ENCODE measurements around the gene EP400. TPM values are rescaled to one million over a fixed set of nuclear protein-coding genes. Genes with fewer than 3 reads are reported as not detected.
"Not testable (repeated sequence)": the region's sequence is repeated elsewhere in the genome, so short reads cannot be mapped to it uniquely, and the experiment has no call there.

EP400 gene
- total RNA-seq, 1 experiment from 2014 or later: 61.7 TPM

DNA sequence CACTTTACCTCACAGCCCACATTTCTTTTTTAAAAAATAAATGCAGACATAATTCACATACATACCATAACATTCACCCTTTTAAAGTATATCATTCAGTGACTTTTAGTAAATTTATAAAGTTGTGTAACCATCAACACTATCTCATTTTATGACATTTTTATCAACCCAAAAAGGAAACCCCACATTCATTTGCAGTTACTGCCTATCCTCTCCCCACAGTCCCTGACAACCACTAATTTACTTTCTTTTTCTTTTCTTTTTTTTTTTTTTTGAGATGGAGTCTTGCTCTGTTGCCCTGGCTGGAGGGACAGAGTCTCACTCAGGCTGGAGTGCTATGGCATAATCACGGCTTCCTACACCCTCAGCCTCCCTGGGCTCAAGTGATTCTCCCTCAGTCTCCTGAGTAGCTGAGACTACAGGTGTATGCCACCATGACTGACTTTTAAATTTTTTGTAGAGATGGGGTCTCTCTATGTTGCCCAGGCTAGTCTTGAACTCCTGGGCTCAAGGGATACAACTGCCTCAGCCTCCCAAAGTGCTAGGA is 1.5 kb upstream of the EP400 start:
- no peak overlapping the region for H2BK20ac ChIP-seq (ENCODE audit: low read depth, low read length, poor library complexity, severe bottlenecking)
- H3K56ac ChIP-seq (ENCODE audit: insufficient read length, low read depth, low read length): no peak overlapping the region
- no peak overlapping the region for H2AFZ ChIP-seq (ENCODE audit: low read length)
- no CpG with 5 or more reads among the region's 1 CpG for WGBS (ENCODE audit: extremely low coverage, insufficient read length, low lambda C conversion rate)
- H3K27ac Mint-ChIP-seq: no peak overlapping the region; a peak in 1 of 7 replicates
- no peak overlapping the region for H3K4me3 Mint-ChIP-seq
- no peaks in the 10 kb centered on the region for H4K20me1 ChIP-seq (ENCODE audit: control insufficient read depth, insufficient read depth, insufficient read length)
- DNase-seq: peak; percentile 16
- no peak overlapping the region for H3K4me2 ChIP-seq (ENCODE audit: insufficient read depth, insufficient read length, low read length)
- no peak for TF ChIP-seq CTCF (conservative IDR thresholded peaks at IDR 0.05)
- no peak overlapping the region for H3K4ac ChIP-seq (ENCODE audit: low read depth, low read length)
- no peak overlapping the region for H3K18ac ChIP-seq (ENCODE audit: insufficient read length, low read depth, low read length)
- no peak overlapping the region for H4K5ac ChIP-seq (ENCODE audit: insufficient read length, low read depth, low read length)
- H2BK5ac ChIP-seq (ENCODE audit: insufficient read length, low read length): no peak overlapping the region
- H3K4me1 ChIP-seq (ENCODE audit: insufficient read depth, low read length): peaks cover 4% of the 10 kb centered on the region; the same call in 1 of the 2 replicates
- no peak overlapping the region for H3K14ac ChIP-seq (ENCODE audit: insufficient read depth, low read length)
- no peak overlapping the region for H3K23ac ChIP-seq (ENCODE audit: insufficient read length, low read depth, low read length)
- no peak overlapping the region for H4K91ac ChIP-seq (ENCODE audit: insufficient read length, low read depth, low read length)
- H3K79me1 ChIP-seq (ENCODE audit: insufficient read depth, low read depth, low read length, poor library complexity, severe bottlenecking): peaks cover 11% of the 10 kb centered on the region
- peaks cover 12 to 32% (median 22%) of the 10 kb centered on the region in 3 experiments; a peak in 6 of 7 replicates for H3K36me3 Mint-ChIP-seq (ENCODE audit: insufficient read depth in 1 of 3, low read depth in 3 of 3)
- no peak overlapping the region for H3K27ac ChIP-seq (ENCODE audit: insufficient read length, low read depth, low read length)
- H3K9ac ChIP-seq (ENCODE audit: extremely low read depth, insufficient read length, low read length): no peak overlapping the region
- no peak overlapping the region for H4K8ac ChIP-seq (replicated peaks; ENCODE audit: insufficient read length, low read depth, low read length)
- peaks cover 2% of the 10 kb centered on the region for H3K27me3 Mint-ChIP-seq (ENCODE audit: low read depth)
- H2AK5ac ChIP-seq (ENCODE audit: insufficient read length, low read length): no peak overlapping the region
- no peak overlapping the region for H2BK15ac ChIP-seq (ENCODE audit: low read depth, low read length)
- H3K27me3 ChIP-seq (ENCODE audit: insufficient read depth, low read length): no peaks in the 10 kb centered on the region
- H3K79me2 ChIP-seq (ENCODE audit: insufficient read depth, low read length): peaks cover 9% of the 10 kb centered on the region; the same call in 1 of the 2 replicates
- peaks cover 3 to 8% of the 10 kb centered on the region in 2 experiments for H3K4me1 Mint-ChIP-seq
- H3K9me3 Mint-ChIP-seq: no peaks in the 10 kb centered on the region
- H3T11ph ChIP-seq (ENCODE audit: low read length): no peak overlapping the region
- H2BK12ac ChIP-seq (ENCODE audit: insufficient read length, low read depth, low read length): no peak overlapping the region
- H3K23me2 ChIP-seq (ENCODE audit: insufficient read length, low read depth, low read length, poor library complexity, severe bottlenecking): no peaks in the 10 kb centered on the region
- H2BK120ac ChIP-seq (ENCODE audit: low read depth, low read length, poor library complexity, severe bottlenecking): no peak overlapping the region
- H3K9me3 ChIP-seq (ENCODE audit: control insufficient read depth, low read depth, low read length): no peaks in the 10 kb centered on the region

DNA sequence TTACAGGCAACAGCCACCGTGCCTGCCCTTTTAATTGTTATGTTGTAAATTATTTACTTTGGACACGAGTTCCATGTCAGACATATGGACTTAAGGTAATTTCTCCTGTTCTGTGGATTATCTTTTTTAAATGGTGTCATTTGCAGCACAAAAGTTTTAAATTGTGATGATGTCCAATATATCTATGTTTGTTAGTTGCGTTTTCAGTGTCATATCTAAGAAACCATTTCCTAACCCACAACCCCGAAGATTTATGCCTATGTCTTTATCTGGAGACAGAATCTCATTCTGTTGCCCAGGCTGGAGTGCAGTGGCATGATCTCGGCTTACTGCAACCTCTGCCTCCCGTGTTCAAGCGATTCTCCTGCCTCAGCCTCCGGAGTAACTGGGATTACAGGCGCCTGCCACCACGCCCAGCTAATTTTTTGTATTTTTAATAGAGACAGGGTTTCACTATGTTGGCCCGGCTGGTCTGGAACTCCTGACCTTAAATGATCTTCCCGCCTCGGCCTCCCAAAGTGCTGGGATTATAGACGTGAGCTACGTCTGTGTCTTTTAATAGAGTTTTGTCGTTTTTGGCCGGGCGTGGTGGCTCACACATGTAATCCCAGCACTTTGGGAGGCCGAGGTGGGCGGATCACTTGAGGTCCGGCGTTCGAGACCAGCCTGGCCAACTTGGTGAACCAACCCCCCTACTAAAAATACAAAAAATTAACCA is 870 bp upstream of the EP400 start:
- WGBS (ENCODE audit: extremely low coverage, insufficient read length, low lambda C conversion rate): no CpG with 5 or more reads among the region's 23 CpGs
- not testable (repeated sequence) for H3K9ac ChIP-seq (ENCODE audit: extremely low read depth, insufficient read length, low read length); H3K27ac ChIP-seq (ENCODE audit: insufficient read length, low read depth, low read length)

More for the DNA sequence above, 870 bp upstream of the EP400 start:
- H3K18ac ChIP-seq (ENCODE audit: insufficient read length, low read depth, low read length); H3K23ac ChIP-seq (ENCODE audit: insufficient read length, low read depth, low read length); H4K8ac ChIP-seq (replicated peaks; ENCODE audit: insufficient read length, low read depth, low read length); H3T11ph ChIP-seq (ENCODE audit: low read length); H3K9me3 Mint-ChIP-seq; H3K23me2 ChIP-seq (ENCODE audit: insufficient read length, low read depth, low read length, poor library complexity, severe bottlenecking); H3K4me1 Mint-ChIP-seq; H2AK5ac ChIP-seq (ENCODE audit: insufficient read length, low read length); H3K9me3 ChIP-seq (ENCODE audit: control insufficient read depth, low read depth, low read length); H3K14ac ChIP-seq (ENCODE audit: insufficient read depth, low read length); H2BK15ac ChIP-seq (ENCODE audit: low read depth, low read length); H3K4me1 ChIP-seq (ENCODE audit: insufficient read depth, low read length); H3K27me3 ChIP-seq (ENCODE audit: insufficient read depth, low read length); H2BK12ac ChIP-seq (ENCODE audit: insufficient read length, low read depth, low read length); DNase-seq; H3K4ac ChIP-seq (ENCODE audit: low read depth, low read length); H4K91ac ChIP-seq (ENCODE audit: insufficient read length, low read depth, low read length); H2BK5ac ChIP-seq (ENCODE audit: insufficient read length, low read length); H3K27ac Mint-ChIP-seq; H4K20me1 ChIP-seq (ENCODE audit: control insufficient read depth, insufficient read depth, insufficient read length); H4K5ac ChIP-seq (ENCODE audit: insufficient read length, low read depth, low read length); H3K56ac ChIP-seq (ENCODE audit: insufficient read length, low read depth, low read length); H2AFZ ChIP-seq (ENCODE audit: low read length); H2BK120ac ChIP-seq (ENCODE audit: low read depth, low read length, poor library complexity, severe bottlenecking); H3K27me3 Mint-ChIP-seq (ENCODE audit: low read depth); H2BK20ac ChIP-seq (ENCODE audit: low read depth, low read length, poor library complexity, severe bottlenecking): not testable (repeated sequence)
- Mint-ChIP-seq H3K36me3 (ENCODE audit: insufficient read depth in 1 of 3, low read depth in 3 of 3) (peaks cover 7 to 26% (median 17%) of the 10 kb centered on the region in 3 experiments; a peak in 6 of 7 replicates), H3K4me3 (peak overlapping the region; percentile 56 to 75)
- peaks cover 11% of the 10 kb centered on the region; the same call in 1 of the 2 replicates for H3K79me2 ChIP-seq (ENCODE audit: insufficient read depth, low read length)
- peak overlapping the region; percentile 41 for H3K4me2 ChIP-seq (ENCODE audit: insufficient read depth, insufficient read length, low read length)
- peaks cover 11% of the 10 kb centered on the region for H3K79me1 ChIP-seq (ENCODE audit: insufficient read depth, low read depth, low read length, poor library complexity, severe bottlenecking)
